NT2/D1 (cell line): ENCODE data around the gene SLC22A17.

ENCODE experiments used
- YY1 ChIP-seq: IDR thresholded peaks from 2 replicates; pipeline ENCODE4 v1.6.1; 2011; ENCODE audit not compliant: insufficient read length, insufficient read depth
- ZNF274 ChIP-seq: IDR thresholded peaks from 2 replicates; pipeline ENCODE4 v1.6.1; 2011; ENCODE audit warnings: mild to moderate bottlenecking, low read depth, low read length

GRCh38 chr14:23322568-23323517, 29.8 kb downstream of the SLC22A17 start:
- TF ChIP-seq ZNF274, result no peak
- no peak for TF ChIP-seq YY1
